Vagina (tissue), 2 donors: ENCODE data around the gene TMEM131L.

Source experiments
- POLR2A ChIP-seq, 2 donors: fragments of 450-650 bp; IDR thresholded peaks; one replicate each; pipeline ENCODE4 v1.6.1; 2017; ENCODE audit warnings: antibody characterized with exemption in 2 of 2, mild to moderate bottlenecking in 2 of 2, moderate library complexity in 2 of 2
- POLR2AphosphoS5 ChIP-seq, 2 donors: sonication (generic); formaldehyde crosslinking; IDR thresholded peaks; one replicate each; pipeline ENCODE4 v1.9.0; 2017; ENCODE audit warnings: antibody characterized with exemption in 2 of 2, mild to moderate bottlenecking in 2 of 2, low read depth in 1 of 2; ENCODE audit not compliant: insufficient read depth in 1 of 2
- TF ChIP-seq, protein P1 (sequence below), 3 experiments: fragments of 450-650 bp in 2 of 3; fragments of 200-600 bp in 1 of 3; sonication (generic) in 1 of 3; IDR thresholded peaks; one replicate each; pipeline ENCODE4 v1.5.1; 2017 to 2019; ENCODE audit warnings: antibody characterized with exemption in 3 of 3, mild to moderate bottlenecking in 2 of 3, moderate library complexity in 2 of 3

- TF ChIP-seq POLR2AphosphoS5 (IDR thresholded peaks at IDR 0.05; ENCODE audit: insufficient read depth in 1 of 2, low read depth in 1 of 2), result no peak
- TF ChIP-seq, protein P1, sequence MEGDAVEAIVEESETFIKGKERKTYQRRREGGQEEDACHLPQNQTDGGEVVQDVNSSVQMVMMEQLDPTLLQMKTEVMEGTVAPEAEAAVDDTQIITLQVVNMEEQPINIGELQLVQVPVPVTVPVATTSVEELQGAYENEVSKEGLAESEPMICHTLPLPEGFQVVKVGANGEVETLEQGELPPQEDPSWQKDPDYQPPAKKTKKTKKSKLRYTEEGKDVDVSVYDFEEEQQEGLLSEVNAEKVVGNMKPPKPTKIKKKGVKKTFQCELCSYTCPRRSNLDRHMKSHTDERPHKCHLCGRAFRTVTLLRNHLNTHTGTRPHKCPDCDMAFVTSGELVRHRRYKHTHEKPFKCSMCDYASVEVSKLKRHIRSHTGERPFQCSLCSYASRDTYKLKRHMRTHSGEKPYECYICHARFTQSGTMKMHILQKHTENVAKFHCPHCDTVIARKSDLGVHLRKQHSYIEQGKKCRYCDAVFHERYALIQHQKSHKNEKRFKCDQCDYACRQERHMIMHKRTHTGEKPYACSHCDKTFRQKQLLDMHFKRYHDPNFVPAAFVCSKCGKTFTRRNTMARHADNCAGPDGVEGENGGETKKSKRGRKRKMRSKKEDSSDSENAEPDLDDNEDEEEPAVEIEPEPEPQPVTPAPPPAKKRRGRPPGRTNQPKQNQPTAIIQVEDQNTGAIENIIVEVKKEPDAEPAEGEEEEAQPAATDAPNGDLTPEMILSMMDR (IDR thresholded peaks at IDR 0.05), result no peak
- TF ChIP-seq POLR2A (IDR thresholded peaks at IDR 0.05), result no peak
Measured at GRCh38 chr4:153616006-153616555, 149.9 kb downstream of the TMEM131L start.
